GM12891 (cell line): ENCODE data around the gene CBY3.
"Not testable (repeated sequence)": the region's sequence is repeated elsewhere in the genome, so short reads cannot be mapped to it uniquely, and the experiment has no call there.

Source experiments
- DNase-seq: peaks from one replicate; pipeline ENCODE4 v3.0.0; 2011; ENCODE audit warnings: low spot score; ENCODE audit not compliant: insufficient read length
- FAIRE-seq: peaks from 2 replicates; lab custom pipeline; 2011; peaks lifted over from hg19 to GRCh38; lab: Jason Lieb, UNC
- PAX5 ChIP-seq: IDR thresholded peaks from 2 replicates; pipeline ENCODE4 v1.6.1; 2011; ENCODE audit warnings: low read length, moderate library complexity, mild to moderate bottlenecking; ENCODE audit not compliant: insufficient read depth, severe bottlenecking
- POLR2A ChIP-seq: IDR thresholded peaks from 2 replicates; pipeline ENCODE4 v1.6.1; 2011; ENCODE audit warnings: low read depth, low read length, control low read depth
- POLR2AphosphoS5 ChIP-seq: IDR thresholded peaks from 2 replicates; pipeline ENCODE4 v1.6.1; 2011; ENCODE audit warnings: low read depth, low read length, control low read depth
- POU2F2 ChIP-seq: IDR thresholded peaks from 2 replicates; pipeline ENCODE4 v1.6.1; 2011; ENCODE audit warnings: low read depth, mild to moderate bottlenecking, control low read depth, low read length, moderate library complexity
- SPI1 ChIP-seq: IDR thresholded peaks from 2 replicates; pipeline ENCODE4 v1.6.1; 2011; ENCODE audit warnings: low read depth, low read length, control low read depth
- TAF1 ChIP-seq: IDR thresholded peaks from 2 replicates; pipeline ENCODE4 v1.6.1; 2011; ENCODE audit warnings: low read depth, low read length, control low read depth

CBY3 gene

DNA sequence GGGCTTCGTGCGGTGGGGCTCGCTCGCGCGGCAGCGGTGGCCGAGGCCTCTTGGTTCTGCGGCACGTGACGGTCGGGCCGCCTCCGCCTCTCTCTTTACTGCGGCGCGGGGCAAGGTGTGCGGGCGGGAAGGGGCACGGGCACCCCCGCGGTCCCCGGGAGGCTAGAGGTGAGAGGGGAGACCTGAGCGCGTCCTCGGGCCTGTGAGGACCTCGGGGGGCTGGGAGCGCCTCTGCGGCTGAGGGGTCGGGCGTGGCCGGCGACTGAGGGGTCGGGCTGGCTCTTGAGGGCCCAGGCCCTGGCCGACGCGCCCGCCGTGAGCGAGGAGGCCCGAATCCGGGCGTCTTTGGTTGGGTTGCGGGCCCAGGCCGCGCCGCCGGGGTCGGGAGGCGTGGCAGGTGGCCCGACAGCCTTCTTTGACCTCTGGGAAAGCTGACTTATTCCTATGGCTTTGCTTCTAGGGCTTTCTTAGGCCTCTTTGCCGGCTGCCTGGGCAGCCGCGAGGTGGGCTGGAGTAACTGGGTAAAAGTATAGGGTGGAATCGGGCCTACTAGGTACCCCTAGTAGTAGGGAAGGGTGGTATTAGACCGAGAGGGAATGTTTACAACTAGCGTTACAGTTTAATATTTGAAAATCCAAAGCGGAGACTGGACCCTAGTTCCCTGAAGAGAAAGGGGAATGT is 18.2 kb upstream of the CBY3 start, which contains the start of gene CANX:
CANX (plus strand) TSS at position 33 of the 681 bp plus-strand sequence. CDS start 6,715 bp downstream, outside the sequence.
- peak; percentile 81 for TF ChIP-seq TAF1
- no peak for TF ChIP-seq SPI1
- FAIRE-seq (no peak), DNase-seq (no peak)

DNA sequence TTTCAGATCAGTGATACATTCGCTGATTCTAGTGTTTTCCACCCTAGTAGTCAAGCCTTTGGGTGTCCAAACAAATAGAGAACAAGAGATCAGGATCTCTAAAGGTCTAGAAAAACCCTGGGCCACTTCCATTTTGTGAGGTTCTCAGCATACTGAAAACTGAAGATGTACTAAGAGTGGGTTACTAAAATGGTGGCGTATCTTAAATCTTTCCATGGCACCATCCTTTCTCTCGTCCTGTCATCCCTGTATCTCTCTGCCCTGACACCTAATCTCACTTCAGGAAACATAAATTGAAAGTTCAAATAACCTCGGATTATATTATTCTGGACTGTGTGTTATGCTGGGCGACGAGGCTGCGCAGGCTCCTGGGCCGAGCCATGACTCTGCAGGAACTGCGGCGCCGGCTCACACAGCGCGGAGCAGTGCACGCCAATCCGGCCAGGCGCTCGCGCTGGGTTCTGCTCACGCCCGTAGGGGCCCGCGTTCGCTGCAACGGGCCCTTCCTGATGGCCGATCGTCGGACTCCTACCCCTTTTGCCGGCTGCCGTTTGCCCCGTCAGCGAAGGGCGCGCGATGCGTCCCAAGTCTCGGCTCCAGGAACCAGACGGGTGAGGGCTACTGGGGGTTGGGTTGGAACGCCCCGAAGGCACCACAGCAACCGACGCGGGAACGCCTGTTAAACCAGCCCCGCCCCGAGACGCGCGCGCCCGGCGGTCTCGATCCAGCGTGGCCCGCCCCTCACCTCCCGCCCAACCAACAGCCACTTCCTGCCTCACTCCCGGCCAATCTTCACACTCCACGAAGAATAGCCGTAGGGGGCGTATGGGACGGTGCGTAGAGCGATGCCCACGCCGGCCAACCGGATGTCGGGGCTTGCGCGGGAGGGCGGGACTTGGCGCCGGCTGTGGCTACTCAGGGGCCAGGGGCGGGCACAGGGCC is 17.4 kb upstream of the CBY3 start:
- DNase-seq (peak; percentile 96), FAIRE-seq (peak; percentile 98)
- TF ChIP-seq TAF1, result peak; percentile 76
- TF ChIP-seq POLR2AphosphoS5, result peak; percentile 82
- peak; percentile 35; the same call in 1 of the 2 replicates for TF ChIP-seq SPI1
- peak; percentile 42; the same call in 1 of the 2 replicates for TF ChIP-seq POU2F2
- TF ChIP-seq PAX5, result no peak
- peak; percentile 83 for TF ChIP-seq POLR2A

DNA sequence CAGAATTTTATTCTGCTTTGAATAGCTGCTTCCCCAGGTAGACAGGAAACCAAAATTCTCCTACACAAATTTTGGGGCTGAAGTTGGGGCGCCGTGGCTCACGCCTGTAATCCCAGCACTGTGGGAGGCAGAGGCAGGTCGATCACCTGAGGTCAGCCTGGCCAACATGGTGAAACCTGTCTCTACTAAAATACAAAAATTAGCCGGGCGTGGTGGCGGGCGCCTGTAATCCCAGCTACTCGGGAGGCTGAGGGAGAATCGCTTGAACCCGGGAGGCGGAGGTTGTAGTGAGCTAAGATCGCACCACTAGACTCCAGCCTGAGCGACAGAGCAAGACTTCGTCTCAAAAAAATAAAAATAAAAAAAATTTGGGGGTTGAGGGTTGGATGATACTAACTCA is 16.7 kb upstream of the CBY3 start:
- FAIRE-seq, DNase-seq: not testable (repeated sequence)

DNA sequence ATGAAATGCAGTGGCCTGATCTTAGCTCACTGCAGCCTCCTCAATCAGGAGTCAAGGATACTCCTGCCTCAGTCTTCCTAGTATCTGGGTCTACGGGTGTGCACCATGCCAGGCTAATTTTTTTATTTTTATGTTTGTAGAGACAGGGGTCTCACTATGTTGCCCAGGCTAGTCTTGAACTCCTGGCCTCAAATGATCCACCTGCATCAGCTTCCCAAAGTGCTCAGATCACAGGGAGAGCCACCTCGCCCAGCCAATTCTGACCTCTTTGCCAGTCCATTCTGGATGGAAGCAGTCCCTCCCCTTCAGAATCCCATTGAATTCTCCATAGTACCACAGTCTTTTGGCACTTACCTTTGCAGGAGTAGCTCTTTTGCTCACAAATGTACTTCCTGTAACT is 16.3 kb upstream of the CBY3 start:
- FAIRE-seq, result no peak
- TF ChIP-seq TAF1 (no peak), POLR2A (no peak), PAX5 (no peak), POU2F2 (no peak), POLR2AphosphoS5 (no peak), SPI1 (no peak)

DNA sequence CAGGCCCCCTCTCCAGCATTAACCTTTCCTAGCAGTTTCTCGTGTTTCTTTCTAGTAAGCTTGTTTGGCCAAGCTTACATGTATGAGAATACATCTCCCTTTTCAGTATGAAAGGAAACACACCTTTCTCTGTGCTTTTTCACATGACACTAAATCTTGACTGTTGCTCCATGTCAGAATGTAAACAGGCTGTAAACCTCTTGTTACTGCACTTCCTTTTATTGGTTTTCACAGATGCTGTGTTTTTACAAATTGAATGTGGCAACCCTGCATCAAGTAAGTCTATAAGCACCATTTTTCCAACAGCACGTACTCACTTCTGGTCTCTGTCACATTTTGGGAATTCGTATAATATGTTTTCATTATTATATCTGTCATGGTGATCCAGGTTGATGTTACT is 15.8 kb upstream of the CBY3 start:
- FAIRE-seq, result peak; percentile 20
- TF ChIP-seq SPI1, result peak; percentile 53; the same call in 1 of the 2 replicates
- no peak for TF ChIP-seq POLR2AphosphoS5
- DNase-seq, result no peak

More for the DNA sequence above, 16.3 kb upstream of the CBY3 start:
- no peak for DNase-seq

DNA sequence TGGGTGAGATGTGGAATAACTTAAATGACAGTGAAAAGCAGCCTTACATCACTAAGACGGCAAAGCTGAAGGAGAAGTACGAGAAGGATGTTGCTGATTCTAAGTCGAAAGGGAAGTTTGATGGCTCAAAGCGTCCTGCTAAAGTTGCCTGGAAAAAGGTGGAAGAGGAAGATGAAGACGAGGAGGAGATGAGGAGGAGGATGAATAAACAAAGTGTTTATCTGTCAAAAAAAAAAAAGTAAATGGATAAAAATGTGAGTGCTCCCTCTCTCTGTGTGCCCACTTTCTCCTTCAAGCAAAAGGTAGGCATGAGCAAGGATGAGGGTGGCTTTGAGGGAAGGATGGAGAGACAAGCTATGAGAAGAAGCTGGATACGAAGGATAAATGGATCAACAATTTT is 13.7 kb upstream of the CBY3 start:
- FAIRE-seq (no peak), DNase-seq (no peak)
- no peak for TF ChIP-seq POLR2A
- TF ChIP-seq PAX5, result no peak
- TF ChIP-seq POU2F2, result no peak
- no peak for TF ChIP-seq SPI1
- TF ChIP-seq POLR2AphosphoS5, result no peak
- no peak for TF ChIP-seq TAF1

DNA sequence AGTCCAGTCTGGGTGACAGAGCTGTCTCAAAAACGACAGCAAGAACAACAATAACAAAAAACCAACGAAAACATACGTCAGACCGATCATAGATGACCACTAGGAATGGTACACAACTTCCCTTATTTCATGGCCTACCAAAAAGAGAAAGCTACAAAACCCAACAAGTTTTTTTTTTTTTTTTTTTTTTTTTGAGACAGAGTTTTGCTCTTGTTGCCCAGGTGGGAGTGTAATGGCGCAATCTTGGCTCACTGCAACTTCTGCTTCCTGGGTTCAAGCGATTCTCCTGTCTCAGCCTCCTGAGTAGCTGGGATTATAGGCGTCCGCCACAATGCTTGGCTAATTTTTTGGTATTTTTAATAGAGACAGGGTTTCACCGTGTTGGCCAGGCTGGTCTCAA is 8.4 kb upstream of the CBY3 start:
- not testable (repeated sequence) for FAIRE-seq, DNase-seq

DNA sequence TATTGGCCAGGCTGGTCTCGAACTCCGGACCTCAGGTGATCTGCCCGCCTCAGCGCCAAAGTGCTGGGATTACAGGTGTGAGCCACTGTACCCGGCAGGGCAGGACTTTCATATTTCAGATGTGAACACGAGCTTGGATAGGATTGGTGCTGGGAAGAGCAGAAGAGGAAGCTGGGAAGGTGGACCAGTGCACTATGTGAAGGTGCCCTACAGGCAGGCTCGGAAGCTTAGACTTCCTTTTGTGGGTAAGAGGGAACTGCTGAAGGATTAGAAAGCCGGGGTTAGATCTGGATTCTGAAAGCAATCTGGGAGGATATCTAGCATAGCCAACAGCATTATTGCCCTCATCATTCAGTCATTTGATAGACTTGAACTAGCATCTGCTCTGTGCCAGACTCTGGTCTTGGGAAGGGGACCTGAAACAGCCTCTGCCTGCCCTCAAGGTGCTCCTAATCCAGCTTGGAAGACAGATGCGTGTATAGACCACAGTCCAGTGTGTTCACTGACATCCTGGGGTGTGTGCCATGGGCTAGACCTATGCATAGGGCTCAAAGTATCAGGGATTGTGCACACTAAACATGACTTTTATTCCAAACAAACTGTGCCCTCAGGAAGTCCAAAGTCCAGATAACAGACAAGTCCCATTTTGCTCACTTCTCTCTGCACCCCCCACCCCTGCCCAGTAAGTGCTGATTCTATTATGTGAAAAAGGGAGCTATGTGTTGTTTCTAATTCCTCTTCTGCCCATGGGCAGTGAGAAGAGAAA is 637 bp downstream of the CBY3 start:
- FAIRE-seq, result no peak
- TF ChIP-seq POU2F2, result no peak
- no peak for TF ChIP-seq PAX5
- TF ChIP-seq SPI1, result no peak
- TF ChIP-seq TAF1, result no peak
- no peak for TF ChIP-seq POLR2AphosphoS5
- TF ChIP-seq POLR2A, result no peak

DNA sequence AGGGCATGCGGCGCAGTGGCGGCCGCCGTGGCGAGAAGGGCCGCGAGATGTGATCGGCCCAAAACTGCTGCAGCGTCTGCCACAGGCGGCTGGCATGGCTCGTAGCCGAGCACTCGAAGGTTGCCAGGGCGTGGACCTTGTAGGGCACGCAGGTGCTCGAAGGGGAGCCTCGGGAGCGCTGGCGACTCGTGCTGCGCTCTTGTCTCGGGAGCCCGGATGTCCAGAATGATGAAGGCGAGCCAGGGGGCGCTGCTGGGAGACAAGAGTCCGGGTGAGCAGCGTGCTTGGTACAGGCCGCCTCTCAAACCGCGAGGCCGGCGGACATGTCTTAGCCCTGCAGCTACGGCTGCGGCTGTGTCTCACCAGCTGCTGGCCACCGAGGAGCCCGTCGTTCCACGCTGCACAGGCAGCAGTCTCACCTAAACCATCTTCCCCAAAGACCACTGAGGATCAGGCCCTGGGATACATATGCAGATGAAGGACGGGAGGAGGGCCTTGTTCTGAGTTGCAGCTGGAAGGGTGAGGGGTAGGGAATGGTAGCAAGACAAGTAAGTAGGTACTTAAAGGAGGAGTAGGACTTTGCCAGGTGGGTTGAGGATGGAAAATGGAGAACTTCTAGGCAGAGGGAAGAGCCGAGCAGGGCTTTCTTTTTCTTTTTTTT is 1.7 kb downstream of the CBY3 start:
- TF ChIP-seq POLR2A, result no peak
- TF ChIP-seq POU2F2, result no peak
- TF ChIP-seq SPI1, result no peak
- no peak for TF ChIP-seq POLR2AphosphoS5
- no peak for TF ChIP-seq PAX5
- no peak for TF ChIP-seq TAF1
- DNase-seq (no peak), FAIRE-seq (no peak)

More for the DNA sequence above, 637 bp downstream of the CBY3 start:
- DNase-seq, result no peak
